ENCODE data around the gene PAK1. TPM values are rescaled to one million over a fixed set of nuclear protein-coding genes. Genes with fewer than 3 reads are reported as not detected.
A peak's percentile ranks its signal among the peaks of the same experiment; 100 is the strongest.

Gene PAK1
- total RNA-seq, 1 experiment from 2014 or later: 25.7 TPM

DNA sequence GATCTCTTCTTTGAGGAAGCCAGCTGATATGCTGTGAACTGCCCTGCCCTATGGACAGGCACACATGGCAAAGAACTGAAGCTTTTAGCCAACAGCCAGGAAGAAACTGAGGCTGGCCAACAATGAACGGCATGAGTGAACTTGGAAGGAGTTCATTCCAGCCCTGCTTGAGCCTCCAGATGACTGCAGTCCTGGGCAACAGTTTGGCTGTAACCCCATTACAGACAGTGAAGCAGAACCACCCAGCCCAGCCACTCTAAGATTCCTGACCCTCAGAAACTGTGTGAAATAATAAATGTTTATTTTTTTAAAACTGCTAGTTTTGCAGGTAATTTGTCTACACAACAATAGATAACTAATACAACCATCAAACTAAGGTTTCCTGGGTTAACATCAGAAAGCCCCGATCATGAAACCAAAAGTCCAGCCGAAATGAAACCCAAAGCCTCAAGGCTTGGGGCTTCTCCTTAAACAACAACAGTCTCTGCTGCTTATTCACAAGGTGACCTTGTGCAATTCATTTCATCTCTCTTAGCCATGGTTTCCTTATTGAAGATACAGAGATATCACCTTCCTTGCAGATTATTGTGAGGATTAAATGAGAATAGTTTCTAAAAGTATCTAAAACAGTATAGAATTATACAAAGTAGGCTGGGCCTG lies 31.4 kb downstream of the PAK1 start:
- DNase-seq (ENCODE audit: low spot score): no peak
- in situ Hi-C loops (cut with HindIII; ENCODE audit: low sequenced_read_pairs): no loop called here

DNA sequence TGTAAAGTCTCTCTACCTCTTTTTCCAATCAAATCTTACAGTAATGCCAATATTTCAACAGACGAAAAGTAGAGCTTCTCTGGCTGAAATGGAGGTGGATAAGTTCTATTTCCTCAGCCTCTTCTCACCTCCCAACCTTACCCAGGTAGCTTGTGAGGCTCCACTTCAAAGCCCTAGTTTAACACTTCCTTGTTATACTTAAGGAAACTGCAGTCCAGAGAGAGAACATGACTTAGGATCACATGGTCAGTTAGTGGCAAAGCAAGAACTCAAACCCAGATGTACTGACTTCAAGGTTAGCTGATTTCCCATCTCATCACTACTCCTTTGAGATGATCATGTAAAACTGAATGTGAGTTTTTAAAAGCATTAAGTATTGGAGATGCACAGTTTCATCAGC lies 32.5 kb downstream of the PAK1 start:
- in situ Hi-C loops (cut with HindIII; ENCODE audit: low sequenced_read_pairs): no loop called here
- no peak for DNase-seq (ENCODE audit: low spot score)

GRCh38 chr11:77440678-77441077 lies 33.2 kb downstream of the PAK1 start:
- no peak for DNase-seq (ENCODE audit: low spot score)
- in situ Hi-C loops (cut with HindIII; ENCODE audit: low sequenced_read_pairs): no loop called here

DNA sequence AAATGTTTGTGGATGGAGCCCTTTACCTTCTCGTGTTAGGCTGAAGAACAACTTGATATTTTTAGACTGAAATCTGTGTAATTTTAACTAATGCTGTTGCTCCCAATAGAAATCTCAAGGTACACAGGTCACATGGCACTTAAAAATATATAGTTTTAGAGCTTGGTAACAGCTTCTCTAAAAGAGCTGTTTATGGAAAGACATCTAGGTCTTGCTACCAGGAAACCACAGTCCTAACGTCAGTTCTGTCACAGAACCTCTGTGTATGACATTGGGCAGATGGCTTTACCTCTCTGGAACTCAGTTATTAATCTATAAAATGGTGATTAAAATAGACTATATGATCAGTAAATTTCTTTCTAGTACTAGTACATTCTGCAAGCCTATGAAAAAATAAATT lies 35.4 kb downstream of the PAK1 start:
- in situ Hi-C loops (cut with HindIII; ENCODE audit: low sequenced_read_pairs): no loop called here
- DNase-seq (ENCODE audit: low spot score): no peak

DNA sequence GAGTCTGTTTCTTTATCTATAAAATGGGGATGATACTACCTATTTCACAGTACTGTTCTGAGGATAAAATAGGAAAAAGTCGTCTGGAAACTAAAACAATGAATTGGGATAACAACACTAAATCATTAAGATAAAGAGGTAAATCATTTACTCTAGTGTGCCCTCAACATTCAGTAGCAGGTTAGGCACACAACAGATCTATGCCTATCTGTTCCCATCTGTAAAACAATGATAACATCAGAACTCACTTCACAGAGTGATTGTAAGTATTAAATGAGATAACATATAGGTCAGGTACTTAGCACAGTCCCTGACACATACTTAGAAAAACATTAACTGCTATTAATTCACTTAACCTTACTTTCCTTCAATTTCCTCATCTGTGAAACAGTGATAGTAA lies 36.9 kb downstream of the PAK1 start:
- DNase-seq (ENCODE audit: low spot score): no peak
- in situ Hi-C loops (cut with HindIII; ENCODE audit: low sequenced_read_pairs): no loop called here

- in situ Hi-C loops (cut with HindIII; ENCODE audit: low sequenced_read_pairs): no loop called here
- DNase-seq (ENCODE audit: low spot score): no peak
These were observed 37.4 kb downstream of the PAK1 start for GRCh38 chr11:77436506-77436905.

- in situ Hi-C loops (cut with HindIII; ENCODE audit: low sequenced_read_pairs): no loop called here
- DNase-seq (ENCODE audit: low spot score): no peak
These were observed 37.9 kb downstream of the PAK1 start for GRCh38 chr11:77435972-77436371.

DNA sequence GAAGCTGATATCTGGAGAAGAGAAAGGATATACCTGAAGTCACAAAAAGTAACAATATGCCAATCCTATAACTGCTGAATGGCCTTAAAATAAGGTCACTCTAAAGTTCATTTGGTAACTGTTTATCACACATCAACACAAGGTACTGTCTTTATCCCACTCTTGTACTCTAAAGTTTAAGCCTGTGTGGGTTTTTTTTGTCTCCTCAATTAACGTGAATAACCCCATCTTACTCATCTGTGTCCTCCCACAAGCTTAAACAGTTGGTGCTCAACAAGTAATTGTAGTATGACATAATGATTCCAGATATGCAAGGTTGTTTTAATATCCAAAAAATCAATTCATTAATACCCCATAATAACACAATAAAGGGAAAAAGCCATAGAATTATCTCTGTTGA lies 42.1 kb downstream of the PAK1 start:
- no peak for DNase-seq (ENCODE audit: low spot score)
- in situ Hi-C loops (cut with HindIII; ENCODE audit: low sequenced_read_pairs): no loop called here

DNA sequence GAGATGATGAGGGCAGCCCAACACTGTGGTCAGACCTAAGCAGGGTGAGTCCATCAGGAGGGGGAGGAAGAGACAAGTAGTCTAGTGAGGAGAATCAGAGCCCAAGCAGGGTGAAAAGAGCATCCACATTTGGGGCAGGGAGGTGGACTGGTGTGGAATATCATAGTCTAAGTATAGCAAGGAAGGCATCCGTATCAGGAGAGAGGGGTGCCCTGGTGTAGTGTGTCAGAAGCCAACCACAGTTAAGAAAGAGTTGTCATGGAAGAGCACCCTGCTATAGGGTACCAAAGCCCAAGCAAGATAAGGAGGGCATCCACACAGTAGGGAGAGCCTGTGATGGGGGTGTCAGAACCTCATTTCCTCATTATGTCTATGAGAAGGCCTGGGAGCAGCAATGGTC lies 45.3 kb downstream of the PAK1 start:
- in situ Hi-C loops (cut with HindIII; ENCODE audit: low sequenced_read_pairs): no loop called here
- no peak for DNase-seq (ENCODE audit: low spot score)

DNA sequence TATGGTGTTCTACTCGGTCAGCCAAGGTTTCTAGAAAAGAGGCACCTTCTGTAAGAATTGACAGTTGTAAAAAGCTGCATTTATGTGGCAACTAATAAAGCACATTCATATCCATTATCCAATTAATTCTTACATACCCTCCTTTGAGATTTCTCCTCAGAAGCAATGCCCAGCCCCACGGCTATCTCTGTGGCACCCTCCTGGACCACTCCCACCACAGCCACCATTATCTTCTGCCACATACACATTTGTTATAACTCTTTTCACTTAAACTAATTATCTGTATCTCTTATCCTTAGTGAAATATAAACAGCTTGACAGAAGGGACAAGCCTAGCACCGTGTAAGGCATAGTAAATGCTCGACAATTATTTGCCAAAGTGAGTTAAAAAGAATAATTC lies 48.5 kb downstream of the PAK1 start:
- DNase-seq (ENCODE audit: low spot score): no peak
- in situ Hi-C loops (cut with HindIII; ENCODE audit: low sequenced_read_pairs): no loop called here

DNA sequence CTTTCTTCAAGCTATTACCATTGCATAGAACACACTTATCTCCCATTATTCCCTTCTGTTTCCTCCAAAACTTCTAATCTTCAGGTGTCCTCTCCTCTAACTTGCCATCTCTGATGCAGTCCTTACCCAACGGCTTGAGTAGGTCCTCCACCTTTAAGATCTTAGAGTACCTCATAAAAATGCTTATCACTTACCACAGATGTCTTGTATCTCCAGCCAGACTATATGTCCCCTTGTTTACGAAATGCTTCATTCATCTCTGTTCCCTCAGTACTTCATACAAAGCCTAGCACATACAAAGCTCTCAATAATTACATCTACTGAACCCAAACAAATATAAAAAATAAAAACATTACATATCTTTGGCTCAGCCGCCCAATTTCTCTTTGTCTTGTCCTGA lies 49.2 kb downstream of the PAK1 start:
- DNase-seq (ENCODE audit: low spot score): no peak
- in situ Hi-C loops (cut with HindIII; ENCODE audit: low sequenced_read_pairs): no loop called here

GRCh38 chr11:77423624-77424023 lies 50.3 kb downstream of the PAK1 start:
- DNase-seq (ENCODE audit: low spot score): no peak
- in situ Hi-C loops (cut with HindIII; ENCODE audit: low sequenced_read_pairs): no loop called here

- in situ Hi-C loops (cut with HindIII; ENCODE audit: low sequenced_read_pairs): no loop called here
- no peak for DNase-seq (ENCODE audit: low spot score)
These were observed 51.2 kb downstream of the PAK1 start for GRCh38 chr11:77422687-77423086.

DNA sequence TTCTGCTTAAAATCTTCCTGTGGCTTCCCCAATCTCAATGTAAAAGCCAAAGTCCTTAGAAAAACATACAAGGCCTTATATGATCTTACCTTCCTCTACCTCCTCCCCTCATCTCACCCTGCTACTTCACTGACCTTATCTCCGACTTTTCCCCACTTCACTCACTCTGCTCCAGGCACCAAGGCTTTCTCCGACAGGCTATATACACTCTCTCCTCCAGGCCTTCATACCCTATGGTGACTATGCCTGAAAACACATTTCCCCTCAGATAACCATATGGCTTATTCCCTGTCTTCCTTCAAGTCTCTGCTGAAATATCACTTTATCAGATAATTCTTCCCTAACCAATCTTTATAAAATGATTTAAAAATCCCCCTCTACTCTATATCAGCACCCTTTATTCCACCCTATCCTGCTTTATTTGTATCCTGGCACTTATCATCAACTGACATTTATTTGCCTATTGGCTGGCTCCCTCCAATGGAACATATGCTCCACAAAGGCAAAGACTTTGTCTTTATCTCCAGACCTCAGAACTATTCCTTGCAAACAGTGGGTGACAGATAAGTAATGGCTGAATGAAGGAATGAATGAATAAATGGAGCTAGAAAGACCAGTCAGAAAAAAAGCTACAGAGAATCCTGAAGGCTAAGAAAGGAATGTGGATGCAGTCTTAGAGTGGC lies 52.7 kb downstream of the PAK1 start:
- no peak for DNase-seq (ENCODE audit: low spot score)
- in situ Hi-C loops (cut with HindIII; ENCODE audit: low sequenced_read_pairs): no loop called here

DNA sequence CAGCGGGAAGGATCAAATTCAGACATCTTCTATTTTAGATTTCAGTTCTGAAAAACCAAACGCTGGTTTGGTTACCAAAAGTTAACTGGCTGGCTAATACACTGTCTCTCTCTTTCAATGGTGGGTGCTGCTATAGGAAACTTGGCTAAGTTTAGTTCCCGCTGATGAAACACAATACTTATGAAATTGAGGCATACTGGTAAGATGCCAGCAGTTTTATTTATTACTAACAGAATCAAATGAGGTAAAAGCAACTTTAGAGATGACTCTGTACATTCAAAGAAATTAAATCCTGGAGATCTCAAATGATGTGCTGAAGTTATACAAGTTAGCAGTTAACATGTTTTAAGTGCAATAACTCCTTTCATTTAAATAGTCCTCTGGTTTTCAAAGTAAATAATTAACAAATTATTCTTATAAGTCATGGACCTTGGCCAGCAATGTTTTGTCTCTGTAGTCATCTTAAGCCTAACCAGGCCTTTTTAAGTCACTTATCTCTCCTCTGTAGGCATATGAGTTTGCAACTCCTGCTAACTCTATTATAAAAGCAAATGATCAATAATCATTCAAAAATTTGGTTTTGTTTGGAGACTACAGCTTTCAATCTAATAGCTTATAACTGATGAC lies 54.8 kb downstream of the PAK1 start:
- no peak for DNase-seq (ENCODE audit: low spot score)
- in situ Hi-C loops (cut with HindIII; ENCODE audit: low sequenced_read_pairs): no loop called here

DNA sequence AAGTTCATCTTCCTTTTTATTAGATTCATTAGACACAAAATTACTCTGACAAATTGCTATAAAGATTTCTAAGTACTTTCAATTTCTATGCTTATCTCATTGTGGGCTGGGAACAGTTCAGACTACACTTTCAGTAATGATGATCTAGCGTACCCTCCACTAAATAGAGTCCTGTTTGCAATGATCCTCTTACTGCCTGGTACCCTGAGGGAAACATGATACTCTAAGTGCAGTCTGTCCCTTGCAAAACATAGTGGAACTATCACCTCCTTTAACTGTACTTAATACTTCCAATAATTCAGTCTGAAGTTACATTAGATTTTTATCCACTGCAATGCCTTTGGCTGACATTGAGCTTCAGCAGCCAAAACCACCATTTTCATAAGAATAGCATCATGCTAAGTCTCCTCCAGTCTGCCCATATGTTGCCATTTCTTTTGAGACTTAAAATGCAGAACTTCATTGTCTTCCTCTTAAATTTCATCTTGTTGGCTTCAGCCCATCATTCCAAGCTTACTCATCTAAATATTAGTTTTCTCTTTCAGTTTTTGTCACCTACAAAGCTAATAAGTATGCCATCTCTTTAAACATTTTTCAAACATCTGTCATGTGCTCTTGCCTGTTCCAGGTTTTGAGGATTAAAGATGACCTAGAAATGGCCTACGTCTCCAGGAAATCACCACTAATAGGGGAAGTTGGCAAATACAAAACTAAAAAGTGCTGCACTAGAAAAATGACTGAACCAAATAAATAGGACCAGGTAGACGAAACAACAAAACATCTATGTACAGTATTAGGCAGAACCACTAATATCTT lies 55.5 kb downstream of the PAK1 start:
- peak; percentile 68 for DNase-seq (ENCODE audit: low spot score)
- in situ Hi-C loops (cut with HindIII; ENCODE audit: low sequenced_read_pairs): no loop called here

GRCh38 chr11:77416357-77416756 lies 57.5 kb downstream of the PAK1 start:
- no peak for DNase-seq (ENCODE audit: low spot score)
- in situ Hi-C loops (cut with HindIII; ENCODE audit: low sequenced_read_pairs): no loop called here

- DNase-seq (ENCODE audit: low spot score): no peak
- in situ Hi-C loops (cut with HindIII; ENCODE audit: low sequenced_read_pairs): no loop called here
These were observed 59.9 kb downstream of the PAK1 start for GRCh38 chr11:77413850-77414460.

- DNase-seq (ENCODE audit: low spot score): no peak
- in situ Hi-C loops (cut with HindIII; ENCODE audit: low sequenced_read_pairs): no loop called here
These were observed 61.1 kb downstream of the PAK1 start for GRCh38 chr11:77412814-77413213.

Data from G401 (cell line).